H9 (cell line): ENCODE measurements around the gene MEMO1. TPM values are rescaled to one million over a fixed set of nuclear protein-coding genes. Genes with fewer than 3 reads are reported as not detected.

Source experiments
- DNase-seq: peaks from one replicate; pipeline ENCODE4 v3.0.0-alpha.2; 2017
- H2AFZ ChIP-seq: one replicate; pipeline ENCODE4 v1.6.1; 2013; ENCODE audit warnings: mild to moderate bottlenecking, low read length, control low read depth, moderate library complexity
- H2AK5ac ChIP-seq: 2 replicates; pipeline ENCODE4 v1.6.1; 2013; ENCODE audit warnings: low read length, control low read depth, mixed read lengths; ENCODE audit not compliant: insufficient read length
- H2BK120ac ChIP-seq: one replicate; pipeline ENCODE4 v1.6.1; 2013; ENCODE audit warnings: low read depth, mild to moderate bottlenecking, low read length, control low read depth, inconsistent platforms; ENCODE audit not compliant: poor library complexity, severe bottlenecking
- H2BK12ac ChIP-seq: 2 replicates; pipeline ENCODE4 v1.6.1; 2013; ENCODE audit warnings: low read length, control low read depth, mixed read lengths, low read depth; ENCODE audit not compliant: insufficient read length
- H2BK15ac ChIP-seq: 2 replicates; pipeline ENCODE4 v1.6.1; 2013; ENCODE audit warnings: low read depth, low read length, control low read depth
- H2BK20ac ChIP-seq: one replicate; pipeline ENCODE4 v1.6.1; 2013; ENCODE audit warnings: low read depth, mild to moderate bottlenecking, low read length, control low read depth, inconsistent platforms; ENCODE audit not compliant: poor library complexity, severe bottlenecking
- H2BK5ac ChIP-seq: 2 replicates; pipeline ENCODE4 v1.6.1; 2013; ENCODE audit warnings: low read length, control low read depth, mixed read lengths; ENCODE audit not compliant: insufficient read length
- H3K14ac ChIP-seq: 2 replicates; pipeline ENCODE4 v1.6.1; 2013; ENCODE audit warnings: low read length, control low read depth; ENCODE audit not compliant: insufficient read depth
- H3K18ac ChIP-seq: 2 replicates; pipeline ENCODE4 v1.6.1; 2013; ENCODE audit warnings: low read depth, mild to moderate bottlenecking, mixed read lengths, low read length, control low read depth; ENCODE audit not compliant: insufficient read length
- H3K23ac ChIP-seq: 2 replicates; pipeline ENCODE4 v1.6.1; 2013; ENCODE audit warnings: low read length, control low read depth, mixed read lengths, low read depth; ENCODE audit not compliant: insufficient read length
- H3K23me2 ChIP-seq: 2 replicates; pipeline ENCODE4 v1.6.1; 2013; ENCODE audit warnings: low read depth, mild to moderate bottlenecking, mixed read lengths, low read length, control low read depth; ENCODE audit not compliant: insufficient read length, poor library complexity, severe bottlenecking
- H3K27ac ChIP-seq: 2 replicates; pipeline ENCODE4 v1.5.1; 2013; ENCODE audit warnings: low read length, control low read depth, mixed read lengths, low read depth; ENCODE audit not compliant: insufficient read length
- H3K27me3 ChIP-seq: 2 replicates; pipeline ENCODE4 v1.6.1; 2013; ENCODE audit warnings: low read length, control low read depth, inconsistent platforms; ENCODE audit not compliant: insufficient read depth
- H3K4ac ChIP-seq: 2 replicates; pipeline ENCODE4 v1.6.1; 2013; ENCODE audit warnings: low read depth, mild to moderate bottlenecking, control low read depth, inconsistent platforms, low read length, moderate library complexity
- H3K4me1 ChIP-seq: 2 replicates; pipeline ENCODE4 v1.6.1; 2013; ENCODE audit warnings: low read length, control low read depth, inconsistent platforms; ENCODE audit not compliant: insufficient read depth
- H3K4me2 ChIP-seq: 2 replicates; pipeline ENCODE4 v1.6.1; 2013; ENCODE audit warnings: low read length, control low read depth, mixed read lengths; ENCODE audit not compliant: insufficient read length, insufficient read depth
- H3K56ac ChIP-seq: 2 replicates; pipeline ENCODE4 v1.6.1; 2013; ENCODE audit warnings: low read depth, mild to moderate bottlenecking, mixed read lengths, low read length, control low read depth; ENCODE audit not compliant: insufficient read length
- H3K79me1 ChIP-seq: 2 replicates; pipeline ENCODE4 v1.6.1; 2013; ENCODE audit warnings: low read depth, mild to moderate bottlenecking, moderate library complexity, low read length, control low read depth, inconsistent platforms; ENCODE audit not compliant: insufficient read depth, poor library complexity, severe bottlenecking
- H3K79me2 ChIP-seq: 2 replicates; pipeline ENCODE4 v1.6.1; 2013; ENCODE audit warnings: low read length, control low read depth, inconsistent platforms; ENCODE audit not compliant: insufficient read depth
- H3K9ac ChIP-seq: 2 replicates; pipeline ENCODE4 v1.6.1; 2013; ENCODE audit warnings: low read length, control low read depth, mixed read lengths; ENCODE audit not compliant: insufficient read length; ENCODE audit errors: extremely low read depth
- H3K9me3 ChIP-seq: one replicate; pipeline ENCODE4 v1.6.1; 2013; ENCODE audit warnings: low read depth, low read length, inconsistent platforms; ENCODE audit not compliant: control insufficient read depth
- H3T11ph ChIP-seq: one replicate; pipeline ENCODE4 v1.6.1; 2013; ENCODE audit warnings: mild to moderate bottlenecking, low read length, control low read depth, inconsistent platforms
- H4K20me1 ChIP-seq: one replicate; pipeline ENCODE4 v1.6.1; 2013; ENCODE audit not compliant: control insufficient read depth, insufficient read length, insufficient read depth
- H4K5ac ChIP-seq: 2 replicates; pipeline ENCODE4 v1.6.1; 2013; ENCODE audit warnings: low read depth, mild to moderate bottlenecking, mixed read lengths, low read length, control low read depth; ENCODE audit not compliant: insufficient read length
- H4K8ac ChIP-seq: replicated peaks from 2 replicates; pipeline ENCODE4 v1.6.1; 2013; ENCODE audit warnings: low read length, control low read depth, mixed read lengths, low read depth; ENCODE audit not compliant: insufficient read length
- H4K91ac ChIP-seq: 2 replicates; pipeline ENCODE4 v1.6.1; 2013; ENCODE audit warnings: low read depth, mild to moderate bottlenecking, moderate library complexity, mixed read lengths, low read length, control low read depth; ENCODE audit not compliant: insufficient read length
- H3K27ac Mint-ChIP-seq, 3 experiments: 2 replicates in 2 of 3; 3 replicates in 1 of 3; pipeline ENCODE4 v1.8.0; 2020 to 2021; ENCODE audit warnings: mixed read lengths in 3 of 3, mild to moderate bottlenecking in 1 of 3, moderate library complexity in 1 of 3
- H3K27me3 Mint-ChIP-seq: 2 replicates; pipeline ENCODE4 v1.8.0; 2021; ENCODE audit warnings: low read depth, mild to moderate bottlenecking, moderate library complexity, mixed read lengths
- H3K36me3 Mint-ChIP-seq, 3 experiments: 2 replicates in 2 of 3; 3 replicates in 1 of 3; pipeline ENCODE4 v1.8.0; 2020 to 2021; ENCODE audit warnings: low read depth in 3 of 3, mixed read lengths in 3 of 3; ENCODE audit not compliant: insufficient read depth in 1 of 3
- H3K4me1 Mint-ChIP-seq, 2 experiments: 2 replicates each; pipeline ENCODE4 v1.8.0; 2020; ENCODE audit warnings: mixed read lengths in 2 of 2
- H3K4me3 Mint-ChIP-seq, 2 experiments: 2 replicates in 1 of 2; 3 replicates in 1 of 2; pipeline ENCODE4 v1.8.0; 2020 to 2021; ENCODE audit warnings: mild to moderate bottlenecking in 2 of 2, mixed read lengths in 2 of 2, moderate library complexity in 1 of 2
- H3K9me3 Mint-ChIP-seq, 2 experiments: 2 replicates in 1 of 2; 3 replicates in 1 of 2; pipeline ENCODE4 v1.8.0; 2020; ENCODE audit warnings: mild to moderate bottlenecking in 2 of 2, mixed read lengths in 2 of 2, moderate library complexity in 1 of 2
- CTCF ChIP-seq: fragments of 200-600 bp; sonication (generic); conservative IDR thresholded peaks from 3 replicates; pipeline ENCODE4 v1.8.0; 2021; ENCODE audit warnings: antibody characterized with exemption, mild to moderate bottlenecking
- whole genome bisulfite sequencing: extraction: QIAGEN DNeasy Blood & Tissue Kit; methylation state at CpG from one replicate; pipeline ENCODE4 v1.1.7; 2013; ENCODE audit warnings: missing lambda C conversion rate, low lambda C conversion rate, mixed read lengths; ENCODE audit not compliant: insufficient read length; ENCODE audit errors: extremely low coverage; 5-methylcytosine and 5-hydroxymethylcytosine counted together
- total RNA-seq: library from RNA; stranded (reverse); gene quantifications from 2 replicates; pipeline ENCODE4 v1.2.1, GENCODE V29; 2021

The MEMO1 gene
- total RNA-seq, 1 experiment from 2014 or later = 49.4 TPM

DNA sequence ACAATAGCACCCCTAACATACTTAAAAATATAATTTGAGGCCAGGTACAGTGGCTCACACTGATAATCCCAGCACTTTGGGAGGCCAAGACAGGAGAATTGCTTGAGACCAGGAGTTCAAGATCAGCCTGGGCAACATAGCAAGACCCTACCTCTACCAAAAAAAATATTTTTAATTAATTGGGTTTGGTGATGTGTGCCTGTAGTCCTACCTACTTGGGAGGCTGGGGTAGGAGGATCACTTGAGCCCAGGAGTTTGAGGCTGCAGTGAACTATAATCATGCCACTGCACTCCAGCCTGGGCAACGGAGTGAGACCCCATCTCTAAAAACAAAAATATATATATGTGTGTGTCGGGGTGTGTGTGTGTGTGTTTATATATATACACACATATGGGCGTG, 91.3 kb downstream of the MEMO1 start:
- H4K5ac ChIP-seq = no peak overlapping the region
- no peak overlapping the region for H3K23ac ChIP-seq
- no peak overlapping the region for H3K27ac ChIP-seq
- H2BK20ac ChIP-seq = no peak overlapping the region
- no peaks in the 10 kb centered on the region for H3K23me2 ChIP-seq
- peaks cover 3 to 8% (median 6%) of the 10 kb centered on the region in 3 experiments; a peak in 5 of 7 replicates for H3K36me3 Mint-ChIP-seq
- no peak overlapping the region for H3K4me2 ChIP-seq
- H2BK15ac ChIP-seq = no peak overlapping the region
- H3T11ph ChIP-seq = no peak overlapping the region
- no peak overlapping the region for H3K27ac Mint-ChIP-seq
- no peak overlapping the region for H2BK12ac ChIP-seq
- WGBS = no CpG with 5 or more reads among the region's 3 CpGs
- H3K4ac ChIP-seq = no peak overlapping the region
- no peak overlapping the region for H2AK5ac ChIP-seq
- H3K4me3 Mint-ChIP-seq = no peak overlapping the region
- H3K9ac ChIP-seq = no peak overlapping the region
- no peak overlapping the region for H2BK120ac ChIP-seq
- no peaks in the 10 kb centered on the region for H3K4me1 Mint-ChIP-seq
- H4K8ac ChIP-seq = no peak overlapping the region
- H3K79me2 ChIP-seq = no peaks in the 10 kb centered on the region
- no peaks in the 10 kb centered on the region for H3K79me1 ChIP-seq
- H4K91ac ChIP-seq = no peak overlapping the region
- no peak overlapping the region for H3K56ac ChIP-seq
- DNase-seq = no peak
- no peaks in the 10 kb centered on the region for H3K4me1 ChIP-seq
- H3K9me3 ChIP-seq = no peaks in the 10 kb centered on the region
- no peak for TF ChIP-seq CTCF
- H3K27me3 Mint-ChIP-seq = no peaks in the 10 kb centered on the region
- no peaks in the 10 kb centered on the region for H3K9me3 Mint-ChIP-seq
- H3K18ac ChIP-seq = no peak overlapping the region
- H4K20me1 ChIP-seq = no peaks in the 10 kb centered on the region
- no peak overlapping the region for H2AFZ ChIP-seq
- H3K14ac ChIP-seq = no peak overlapping the region
- H2BK5ac ChIP-seq = no peak overlapping the region
- no peaks in the 10 kb centered on the region for H3K27me3 ChIP-seq
